HG02973 (cell line): Measurements from ENCODE around the gene DHX58.

Experiments used
- ATAC-seq: cut with Tn5 transposase; IDR thresholded peaks from one replicate; pipeline ENCODE4 v1.9.1; 2021; ENCODE audit warnings: moderate library complexity; ENCODE audit not compliant: unreplicated experiment

The DHX58 gene

GRCh38 chr17:42111265-42111636 lies 1.3 kb downstream of the DHX58 start:
- no peak for ATAC-seq

DNA sequence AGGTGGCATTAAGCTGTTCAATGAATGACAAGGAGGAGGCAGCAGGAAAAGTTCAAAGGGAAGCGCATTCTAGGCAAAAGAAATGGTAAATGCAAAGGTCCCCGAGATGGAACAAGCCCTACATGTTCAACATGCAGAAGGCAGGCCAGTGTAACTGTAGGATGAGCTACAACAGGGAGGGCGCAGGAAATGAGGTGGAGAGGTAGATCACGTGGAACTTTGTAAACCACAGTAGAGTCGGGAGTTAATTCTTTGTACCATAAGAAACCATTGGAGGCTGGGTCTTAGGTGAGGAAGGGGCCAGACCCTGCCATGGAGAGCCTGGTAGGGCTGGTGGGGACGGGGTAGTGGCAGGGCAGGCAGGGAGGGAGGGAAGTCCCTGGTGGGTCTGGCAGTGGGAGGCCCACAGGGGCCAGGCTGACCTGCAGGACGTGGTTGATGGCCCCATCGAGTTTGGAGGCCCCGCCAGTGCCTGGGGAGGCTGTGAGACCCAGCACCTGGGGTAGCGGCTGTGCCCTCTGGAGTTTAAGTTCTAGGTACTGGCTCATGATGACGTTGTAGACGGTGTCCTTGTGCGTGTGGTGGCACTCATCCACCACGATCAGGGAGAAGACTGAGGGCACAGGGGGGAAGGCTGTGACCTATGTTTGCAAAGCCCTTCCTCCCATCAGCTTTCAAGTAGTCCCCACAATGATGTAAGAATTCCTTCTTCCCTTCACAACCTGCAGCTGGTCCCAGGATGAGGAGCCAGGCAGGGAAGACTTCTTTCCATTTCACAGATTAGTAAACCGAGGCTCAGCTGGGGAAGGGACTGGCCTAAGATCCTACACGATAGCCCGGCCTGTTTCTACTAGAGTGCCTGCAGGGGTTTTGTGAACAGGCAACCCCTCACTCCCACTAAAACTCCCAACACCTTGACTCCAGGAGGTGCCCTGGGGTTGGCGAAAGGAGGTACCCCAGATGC lies 1.9 kb downstream of the DHX58 start:
- ATAC-seq, result no peak

DNA sequence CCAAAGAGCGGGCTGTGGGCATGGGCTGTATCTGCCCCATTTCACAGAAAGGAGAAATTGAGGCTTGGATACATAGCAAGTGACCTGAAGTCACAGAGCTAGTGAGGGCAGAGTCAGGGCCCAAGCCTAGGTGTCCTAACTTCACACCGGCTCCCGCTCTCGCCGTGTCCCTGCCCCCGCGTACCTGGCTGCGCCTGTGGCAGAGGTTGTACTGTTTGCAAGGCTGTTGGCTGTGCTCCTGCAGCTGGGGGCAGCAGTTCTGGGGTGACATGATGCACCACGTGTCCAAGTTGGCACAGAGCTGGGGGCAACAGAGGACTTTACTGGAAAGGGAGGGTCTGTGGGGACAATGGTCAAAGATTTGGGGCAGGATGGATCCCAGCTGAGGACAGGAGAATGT lies 3.4 kb downstream of the DHX58 start:
- ATAC-seq, result no peak

- peak; percentile 52 for ATAC-seq
These were observed 4.6 kb downstream of the DHX58 start for GRCh38 chr17:42107597-42108576.

DNA sequence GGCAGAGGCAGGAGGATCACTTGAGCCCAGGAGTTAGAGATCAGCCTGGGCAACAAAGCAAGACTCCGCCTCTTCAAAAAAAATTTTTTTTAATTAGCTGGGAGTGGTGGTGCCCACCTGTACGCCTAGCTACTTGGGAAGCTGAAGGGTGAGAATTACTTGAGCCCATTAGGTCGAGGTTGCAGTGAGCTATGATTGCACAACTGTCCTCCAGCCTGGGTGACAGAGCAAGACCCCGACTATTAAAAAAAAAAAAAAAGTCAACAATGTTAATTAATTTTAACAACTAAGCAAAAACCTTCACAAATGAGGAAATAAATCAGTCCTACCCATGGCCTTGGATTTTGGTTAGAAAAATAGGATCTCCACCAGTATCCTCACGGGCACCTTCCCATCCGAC lies 5.4 kb downstream of the DHX58 start:
- ATAC-seq, result no peak

- no peak for ATAC-seq
These were observed 6.5 kb downstream of the DHX58 start for GRCh38 chr17:42106009-42106408.

GRCh38 chr17:42104264-42104663 lies 8.2 kb downstream of the DHX58 start:
- no peak for ATAC-seq

DNA sequence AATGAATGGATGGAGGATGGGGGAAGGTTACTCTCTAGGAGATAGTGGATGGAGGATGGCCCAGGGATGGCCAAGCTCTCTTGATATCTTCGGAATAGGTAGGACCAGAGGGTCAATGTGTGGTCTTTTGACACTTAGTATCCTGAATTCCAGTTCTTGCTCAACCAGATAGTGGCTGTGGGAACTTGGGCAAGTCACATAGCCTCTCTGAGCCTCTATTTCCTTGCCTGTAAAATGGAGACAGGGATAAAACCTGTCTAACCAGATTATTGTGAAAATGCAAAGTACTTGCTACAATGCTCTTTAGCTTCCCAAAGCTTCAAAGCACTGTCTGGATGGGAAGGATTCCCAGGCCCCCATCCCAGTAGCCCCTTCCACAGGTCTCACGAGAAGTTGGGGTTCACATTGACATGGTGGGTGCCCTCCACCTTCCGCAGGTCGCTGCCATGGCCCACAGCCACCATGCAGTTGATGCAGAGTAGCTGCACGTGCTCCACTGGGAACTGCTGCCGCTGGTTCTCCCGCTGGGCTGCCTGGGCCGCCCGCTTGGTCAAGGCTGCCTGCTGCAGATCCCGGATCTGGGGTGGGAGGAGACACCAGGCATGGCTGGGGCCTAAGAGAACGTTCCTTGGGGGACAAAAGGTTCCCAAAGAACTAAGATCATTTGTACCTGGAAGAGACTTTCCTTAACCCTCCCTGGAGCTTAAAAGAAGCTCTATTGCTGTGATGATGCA lies 9.1 kb downstream of the DHX58 start:
- ATAC-seq, result no peak

GRCh38 chr17:42101513-42102292 lies 10.8 kb downstream of the DHX58 start:
- no peak for ATAC-seq

- ATAC-seq, result no peak
These were observed 13.6 kb downstream of the DHX58 start for GRCh38 chr17:42098730-42099399.

- ATAC-seq, result no peak
These were observed 14.6 kb downstream of the DHX58 start, which contains the start of gene ZNF385C for GRCh38 chr17:42097691-42098631. ZNF385C (minus strand) TSS chr17:42098473; CDS start chr17:42063056, 35,417 bp downstream.

DNA sequence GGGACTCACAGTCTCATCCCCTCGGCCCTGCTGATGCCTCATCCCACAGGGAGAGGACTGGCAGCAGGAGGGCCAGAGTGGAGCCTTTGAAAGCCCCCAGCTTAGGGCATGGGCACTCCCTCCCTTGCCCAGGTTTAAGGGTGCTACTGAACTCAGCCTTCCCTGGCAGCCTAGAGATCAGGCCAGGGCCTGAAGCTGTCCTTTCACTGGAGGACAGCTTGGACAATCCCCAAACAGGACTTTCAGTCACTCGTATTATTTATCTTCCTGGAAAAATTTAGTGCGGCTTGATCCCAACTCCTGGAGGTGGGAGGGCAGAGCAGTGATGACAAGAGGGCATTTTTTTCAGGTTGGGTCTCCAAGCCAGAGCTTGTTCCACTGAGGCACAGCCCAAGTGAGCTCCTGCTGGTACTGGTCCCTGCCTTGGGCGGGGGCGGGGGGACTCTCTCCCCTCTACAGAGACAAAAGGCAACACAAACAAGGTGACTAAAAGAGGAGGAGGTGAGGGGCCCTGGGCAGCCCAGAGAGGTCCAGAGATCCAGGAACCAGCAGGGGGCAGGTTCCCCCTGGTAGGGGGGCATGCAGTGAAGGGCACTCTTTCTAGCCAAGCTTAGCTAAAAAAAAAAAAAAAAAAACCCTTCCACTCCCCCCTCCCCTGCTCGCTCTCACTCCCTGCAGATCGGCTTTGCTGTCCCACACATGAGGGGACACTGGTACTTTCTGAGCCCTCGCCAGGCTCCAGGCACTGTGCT lies 16.0 kb downstream of the DHX58 start:
- no peak for ATAC-seq

DNA sequence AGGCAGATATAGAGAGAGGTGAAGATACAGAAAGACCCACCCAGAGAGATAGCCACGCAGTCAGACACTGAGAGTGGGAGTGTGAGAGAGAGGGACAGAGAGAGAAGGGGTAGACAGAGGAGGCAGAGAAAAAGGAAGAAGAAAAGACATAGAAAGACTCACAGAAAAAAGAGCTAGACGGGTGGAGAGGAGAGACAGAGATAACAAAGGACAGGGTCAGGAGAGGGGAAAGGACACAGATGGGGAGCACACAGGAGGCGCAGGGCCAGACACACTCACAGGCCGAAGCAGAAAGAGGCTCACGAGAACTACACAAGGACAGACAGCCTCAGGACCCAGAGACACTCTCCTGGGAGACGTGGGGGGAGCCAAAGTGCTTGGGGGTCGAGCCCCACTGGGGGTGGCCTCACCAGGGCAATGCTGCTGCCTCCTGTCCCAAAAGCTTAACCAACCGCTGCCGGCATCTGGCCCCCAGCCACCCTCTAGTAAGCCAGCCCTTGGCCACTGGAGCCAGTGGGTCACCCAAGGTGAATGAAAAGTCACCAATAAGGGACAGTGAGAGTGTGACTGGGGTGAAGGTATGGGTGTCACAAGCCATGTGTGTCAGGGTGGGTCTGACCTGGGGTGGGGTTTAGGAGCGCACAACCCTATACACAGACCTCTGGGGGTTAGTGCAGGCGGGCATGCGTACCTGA lies 18.0 kb downstream of the DHX58 start:
- ATAC-seq, result no peak

DNA sequence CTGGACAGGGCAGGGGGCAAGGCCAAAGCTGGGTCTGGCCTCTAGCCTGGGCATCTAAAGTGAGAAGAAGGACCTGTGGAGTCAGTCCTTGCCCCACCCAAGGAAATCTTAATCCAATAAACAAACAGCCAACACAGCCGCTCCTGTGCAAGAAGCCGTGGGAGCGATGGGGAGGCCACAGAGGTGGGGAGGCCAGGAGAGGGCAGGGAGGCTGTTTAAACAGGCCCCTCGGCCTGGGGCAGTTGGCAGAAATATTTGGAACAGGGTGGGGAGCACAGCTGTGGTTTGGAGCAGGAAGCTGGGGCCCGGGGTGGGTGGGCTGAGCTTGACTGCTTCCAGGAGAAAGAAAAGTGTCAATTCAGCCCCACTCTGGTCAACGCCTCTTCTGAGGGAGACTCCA lies 19.6 kb downstream of the DHX58 start:
- no peak for ATAC-seq

DNA sequence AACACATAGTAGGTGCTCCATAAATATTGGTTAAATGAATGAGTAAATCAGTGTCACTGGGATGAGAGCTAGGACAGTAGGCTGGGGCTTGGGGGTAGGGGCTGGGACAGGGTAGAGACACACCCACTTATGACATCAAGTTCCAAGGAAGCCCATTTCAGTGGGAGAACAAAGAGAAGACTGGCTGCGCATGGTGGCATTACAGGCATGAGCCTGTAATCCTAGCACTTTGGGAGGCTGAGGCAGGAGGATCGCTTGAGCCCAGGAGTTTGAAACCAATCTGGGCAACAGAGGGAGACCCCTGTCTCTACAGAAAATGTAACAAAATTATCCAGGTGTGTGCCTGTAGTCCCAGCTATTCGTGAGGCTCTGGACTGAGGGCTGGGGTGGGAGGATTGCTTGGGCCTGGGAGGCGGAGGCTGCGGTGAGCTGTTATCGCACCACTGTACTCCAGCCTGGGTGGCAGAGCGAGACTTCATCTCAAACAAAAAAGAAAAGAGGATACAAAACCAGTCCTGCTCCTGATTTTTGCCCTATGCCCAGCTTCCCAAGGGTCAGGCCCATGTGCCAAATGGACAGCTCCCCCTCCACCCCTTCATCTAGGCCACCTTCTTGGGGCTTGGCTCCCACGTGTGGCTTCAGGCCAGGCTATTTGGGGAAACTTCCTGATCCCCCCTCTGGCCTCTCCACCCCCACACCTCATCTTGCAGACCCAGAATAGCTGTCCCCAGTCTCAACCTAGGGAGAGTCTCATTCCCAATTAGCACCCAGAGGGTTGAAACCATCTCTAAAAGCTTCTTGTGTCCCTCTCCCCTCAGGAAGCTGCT lies 21.3 kb downstream of the DHX58 start:
- no peak for ATAC-seq

GRCh38 chr17:42088736-42089135 lies 23.8 kb downstream of the DHX58 start:
- ATAC-seq, result no peak
